GM19438 (cell line): ENCODE measurements around the gene KANSL1L.
A peak's percentile ranks its signal among the peaks of the same experiment; 100 is the strongest.
"Not testable (repeated sequence)": the region's sequence is repeated elsewhere in the genome, so short reads cannot be mapped to it uniquely, and the experiment has no call there.

Experiments
- ATAC-seq: cut with Tn5 transposase; IDR thresholded peaks from one replicate; pipeline ENCODE4 v1.9.1; 2021; ENCODE audit warnings: low read depth; ENCODE audit not compliant: unreplicated experiment

The KANSL1L gene

GRCh38 chr2:210171309-210172218 is at the start of gene KANSL1L:
Gene KANSL1L, minus strand, starts transcription at chr2:210171409. Its CDS starts 16,827 bp downstream, at chr2:210154582.
- peak; percentile 52 for ATAC-seq

GRCh38 chr2:210215120-210215519 is 43.9 kb upstream of the KANSL1L start:
- no peak for ATAC-seq

GRCh38 chr2:210210185-210210584 is 39.0 kb upstream of the KANSL1L start:
- ATAC-seq = no peak

GRCh38 chr2:210207929-210208328 is 36.7 kb upstream of the KANSL1L start:
- ATAC-seq = no peak

- no peak for ATAC-seq
Observed at GRCh38 chr2:210203558-210203957, 32.3 kb upstream of the KANSL1L start.

GRCh38 chr2:210203147-210203546 is 31.9 kb upstream of the KANSL1L start:
- ATAC-seq = no peak

GRCh38 chr2:210199854-210200253 is 28.6 kb upstream of the KANSL1L start:
- no peak for ATAC-seq

- ATAC-seq = no peak
Observed at GRCh38 chr2:210199186-210199765, 28.1 kb upstream of the KANSL1L start.

GRCh38 chr2:210198326-210198725 is 27.1 kb upstream of the KANSL1L start:
- no peak for ATAC-seq

GRCh38 chr2:210197720-210198119 is 26.5 kb upstream of the KANSL1L start:
- ATAC-seq = no peak

- no peak for ATAC-seq
Observed at GRCh38 chr2:210195101-210195852, 24.1 kb upstream of the KANSL1L start.

GRCh38 chr2:210190345-210190744 is 19.1 kb upstream of the KANSL1L start:
- ATAC-seq = no peak

- no peak for ATAC-seq
Observed at GRCh38 chr2:210189452-210190138, 18.4 kb upstream of the KANSL1L start.

- ATAC-seq = no peak
Observed at GRCh38 chr2:210188755-210189154, 17.5 kb upstream of the KANSL1L start.

GRCh38 chr2:210188190-210188589 is 17.0 kb upstream of the KANSL1L start:
- no peak for ATAC-seq

GRCh38 chr2:210183936-210184335 is 12.7 kb upstream of the KANSL1L start:
- not testable (repeated sequence) for ATAC-seq

GRCh38 chr2:210181606-210182088 is 10.4 kb upstream of the KANSL1L start:
- not testable (repeated sequence) for ATAC-seq

- not testable (repeated sequence) for ATAC-seq
Observed at GRCh38 chr2:210181033-210181605, 9.9 kb upstream of the KANSL1L start.

GRCh38 chr2:210180477-210180876 is 9.3 kb upstream of the KANSL1L start:
- ATAC-seq = no peak

GRCh38 chr2:210179351-210179990 is 8.3 kb upstream of the KANSL1L start:
- ATAC-seq = no peak
